ENCODE measurements around the gene WDR62.

The WDR62 gene

GRCh38 chr19:36142496-36142895 lies 87.8 kb downstream of the WDR62 start:
- DNase-seq, result no peak

GRCh38 chr19:36144624-36145023 lies 89.9 kb downstream of the WDR62 start:
- DNase-seq, result no peak

GRCh38 chr19:36149673-36150406 lies 95.1 kb downstream of the WDR62 start:
- DNase-seq, result no peak

GRCh38 chr19:36150586-36150985 lies 95.9 kb downstream of the WDR62 start:
- DNase-seq, result no peak

- DNase-seq, result no peak
Measured at GRCh38 chr19:36151144-36152018, 96.7 kb downstream of the WDR62 start.

DNA sequence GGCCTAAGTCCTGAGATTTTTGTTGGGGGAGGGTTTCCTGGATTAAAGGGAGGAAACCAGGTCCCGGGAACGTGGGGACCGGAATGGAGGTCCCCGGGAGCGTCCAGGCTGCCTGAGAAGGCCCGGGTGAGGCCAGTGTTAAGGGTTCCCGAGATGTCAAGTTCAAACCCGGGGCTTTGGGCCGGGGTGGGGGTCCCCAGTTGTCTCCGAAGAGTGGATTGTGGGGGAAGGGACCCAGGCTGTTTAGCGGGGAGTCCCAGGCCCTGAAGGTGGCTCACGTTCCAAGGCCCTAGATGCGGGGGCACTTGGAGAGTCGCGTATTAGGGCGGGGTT lies 97.3 kb downstream of the WDR62 start:
- DNase-seq, result no peak

DNA sequence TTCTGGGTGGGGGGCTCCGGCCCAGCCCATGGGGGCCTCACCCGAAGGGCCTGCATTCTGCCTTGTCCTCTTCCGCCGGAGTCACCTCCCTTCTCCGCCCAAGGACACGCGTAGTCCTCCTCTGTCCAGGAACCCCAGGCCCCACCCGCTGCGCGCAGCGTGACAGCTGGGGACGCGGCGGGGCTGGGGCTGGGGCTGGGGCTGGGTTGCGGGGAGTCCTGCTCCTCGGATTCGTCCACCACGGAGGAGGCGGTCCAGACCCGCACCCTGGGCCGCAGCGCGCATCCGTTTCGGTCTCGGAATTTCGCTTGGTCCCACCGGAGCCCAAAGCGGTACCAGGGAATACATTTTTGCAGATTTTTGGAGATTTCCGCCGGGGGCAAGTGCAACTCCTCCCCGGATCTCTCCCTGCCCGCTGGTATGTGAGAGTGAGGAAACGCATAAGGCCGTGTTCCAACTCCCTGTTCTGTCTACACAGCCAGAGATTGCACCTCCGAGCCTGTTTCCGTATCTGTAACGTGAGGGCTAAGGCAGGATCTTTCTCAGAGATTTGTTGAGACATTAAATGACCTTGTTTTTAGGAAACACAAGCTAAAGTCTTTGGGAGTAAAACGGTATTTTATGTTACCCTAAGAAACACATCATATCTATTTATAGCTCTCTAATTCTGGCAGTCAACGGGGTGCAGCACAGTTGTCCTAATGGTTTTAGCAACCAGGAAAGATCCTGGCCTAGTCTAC lies 97.8 kb downstream of the WDR62 start, which contains the start of gene COX7A1:
COX7A1 (minus strand) TSS at position 96 of the 740 bp plus-strand sequence; CDS start at position 56, 40 bp downstream.
- no peak for DNase-seq

- DNase-seq, result no peak
Measured at GRCh38 chr19:36153126-36153525, 98.4 kb downstream of the WDR62 start.

Data from activated T-cell treated with anti-CD3 and anti-CD28 coated beads, Interleukin-2, amount 50 U/mL, for 1 hour (primary cell).